ENCODE measurements around the gene NMNAT3.

NMNAT3 gene

GRCh38 chr3:139537361-139537760 is 140.4 kb downstream of the NMNAT3 start:
- ChIA-PET POLR2A (no interaction called here), CTCF (no interaction called here)
- Histone ChIP-seq H3K9me3 (ENCODE audit: control extremely low read depth in 1 of 5, control insufficient read depth in 4 of 5, insufficient read depth in 2 of 5, low read depth in 1 of 5, low read length in 4 of 5) (no peaks in the 10 kb centered on the region), H3K27ac (ENCODE audit: insufficient read depth in 1 of 2, low read depth in 1 of 2, low read length in 2 of 2, poor library complexity in 1 of 2, severe bottlenecking in 2 of 2) (no peak overlapping the region), H3K27me3 (replicated peaks in 2 of 5; ENCODE audit: control insufficient read depth in 4 of 5, insufficient read depth in 5 of 5, low read length in 4 of 5) (peaks cover 5 to 61% (median 14%) of the 10 kb centered on the region in 5 experiments), H3K36me3 (ENCODE audit: control insufficient read depth in 4 of 4, insufficient read depth in 4 of 4, low read length in 3 of 4) (no peaks in the 10 kb centered on the region), H3K4me3 (ENCODE audit: control insufficient read depth in 1 of 7, extremely low read depth in 1 of 7, insufficient read depth in 4 of 7, low read depth in 2 of 7, low read length in 6 of 7) (no peak overlapping the region), H3K4me1 (ENCODE audit: control extremely low read depth in 1 of 4, control insufficient read depth in 4 of 4, insufficient read depth in 4 of 4, low read length in 3 of 4) (peaks cover 0 to 11% (median 10%) of the 10 kb centered on the region in 4 experiments)
- DNase-seq = no peak

GRCh38 chr3:139534992-139535879 is 142.5 kb downstream of the NMNAT3 start:
- Histone ChIP-seq H3K4me1 (ENCODE audit: control extremely low read depth in 1 of 4, control insufficient read depth in 4 of 4, insufficient read depth in 4 of 4, low read length in 3 of 4) (peaks cover 0 to 11% (median 10%) of the 10 kb centered on the region in 4 experiments), H3K9me3 (ENCODE audit: control extremely low read depth in 1 of 5, control insufficient read depth in 4 of 5, insufficient read depth in 2 of 5, low read depth in 1 of 5, low read length in 4 of 5) (no peaks in the 10 kb centered on the region), H3K36me3 (ENCODE audit: control insufficient read depth in 4 of 4, insufficient read depth in 4 of 4, low read length in 3 of 4) (no peaks in the 10 kb centered on the region), H3K27me3 (replicated peaks in 2 of 5; ENCODE audit: control insufficient read depth in 4 of 5, insufficient read depth in 5 of 5, low read length in 4 of 5) (peaks cover 0 to 39% (median 9%) of the 10 kb centered on the region in 5 experiments), H3K4me3 (ENCODE audit: control insufficient read depth in 1 of 7, extremely low read depth in 1 of 7, insufficient read depth in 4 of 7, low read depth in 2 of 7, low read length in 6 of 7) (no peak overlapping the region), H3K27ac (ENCODE audit: insufficient read depth in 1 of 2, low read depth in 1 of 2, low read length in 2 of 2, poor library complexity in 1 of 2, severe bottlenecking in 2 of 2) (no peak overlapping the region)
- DNase-seq = no peak
- ChIA-PET POLR2A (no interaction called here), CTCF (no interaction called here)
- WGBS (ENCODE audit: insufficient coverage) = 95% methylated on average over 11 of the region's 12 CpGs

- H3K36me3 ChIP-seq (ENCODE audit: control insufficient read depth in 4 of 4, insufficient read depth in 4 of 4, low read length in 3 of 4) = no peaks in the 10 kb centered on the region
- no peak overlapping the region for H3K27ac ChIP-seq (ENCODE audit: insufficient read depth in 1 of 2, low read depth in 1 of 2, low read length in 2 of 2, poor library complexity in 1 of 2, severe bottlenecking in 2 of 2)
- DNase-seq = no peak
- CTCF ChIA-PET = interaction anchor here (1.2 kb wide), 1 partner anchor 13 kb away, joined by 3 read pairs; no protein-coding TSS in a partner anchor
- peaks cover 0 to 6% (median 5%) of the 10 kb centered on the region in 4 experiments for H3K4me1 ChIP-seq (ENCODE audit: control extremely low read depth in 1 of 4, control insufficient read depth in 4 of 4, insufficient read depth in 4 of 4, low read length in 3 of 4)
- H3K4me3 ChIP-seq (ENCODE audit: control insufficient read depth in 1 of 7, extremely low read depth in 1 of 7, insufficient read depth in 4 of 7, low read depth in 2 of 7, low read length in 6 of 7) = no peak overlapping the region
- WGBS (ENCODE audit: insufficient coverage) = 100% methylated on average over 1 of the region's 1 CpG
- peaks cover 0 to 31% (median 9%) of the 10 kb centered on the region in 5 experiments for H3K27me3 ChIP-seq (replicated peaks in 2 of 5; ENCODE audit: control insufficient read depth in 4 of 5, insufficient read depth in 5 of 5, low read length in 4 of 5)
- no peaks in the 10 kb centered on the region for H3K9me3 ChIP-seq (ENCODE audit: control extremely low read depth in 1 of 5, control insufficient read depth in 4 of 5, insufficient read depth in 2 of 5, low read depth in 1 of 5, low read length in 4 of 5)
- POLR2A ChIA-PET = no interaction called here
These were observed 143.3 kb downstream of the NMNAT3 start for GRCh38 chr3:139534455-139534812.

- no peak overlapping the region for H3K27ac ChIP-seq (ENCODE audit: insufficient read depth in 1 of 2, low read depth in 1 of 2, low read length in 2 of 2, poor library complexity in 1 of 2, severe bottlenecking in 2 of 2)
- H3K4me1 ChIP-seq (ENCODE audit: control extremely low read depth in 1 of 4, control insufficient read depth in 4 of 4, insufficient read depth in 4 of 4, low read length in 3 of 4) = peaks cover 0 to 1% (median under 1%) of the 10 kb centered on the region in 4 experiments
- 77% methylated on average over 14 of the region's 15 CpGs for WGBS (ENCODE audit: insufficient coverage)
- H3K9me3 ChIP-seq (ENCODE audit: control extremely low read depth in 1 of 5, control insufficient read depth in 4 of 5, insufficient read depth in 2 of 5, low read depth in 1 of 5, low read length in 4 of 5) = no peaks in the 10 kb centered on the region
- ChIA-PET POLR2A (no interaction called here), CTCF (interaction anchor here (1.2 kb wide), 1 partner anchor 14 kb away, joined by 3 read pairs; no protein-coding TSS in a partner anchor)
- no peak overlapping the region for H3K4me3 ChIP-seq (ENCODE audit: control insufficient read depth in 1 of 7, extremely low read depth in 1 of 7, insufficient read depth in 4 of 7, low read depth in 2 of 7, low read length in 6 of 7)
- peaks cover 0 to 26% (median 9%) of the 10 kb centered on the region in 5 experiments for H3K27me3 ChIP-seq (replicated peaks in 2 of 5; ENCODE audit: control insufficient read depth in 4 of 5, insufficient read depth in 5 of 5, low read length in 4 of 5)
- DNase-seq = peak in 1 of 3 donors; percentile 10
- H3K36me3 ChIP-seq (ENCODE audit: control insufficient read depth in 4 of 4, insufficient read depth in 4 of 4, low read length in 3 of 4) = no peaks in the 10 kb centered on the region
These were observed 143.9 kb downstream of the NMNAT3 start for GRCh38 chr3:139533781-139534454.

- Histone ChIP-seq H3K4me3 (ENCODE audit: control insufficient read depth in 1 of 7, extremely low read depth in 1 of 7, insufficient read depth in 4 of 7, low read depth in 2 of 7, low read length in 6 of 7) (no peak overlapping the region), H3K9me3 (ENCODE audit: control extremely low read depth in 1 of 5, control insufficient read depth in 4 of 5, insufficient read depth in 2 of 5, low read depth in 1 of 5, low read length in 4 of 5) (no peaks in the 10 kb centered on the region), H3K4me1 (ENCODE audit: control extremely low read depth in 1 of 4, control insufficient read depth in 4 of 4, insufficient read depth in 4 of 4, low read length in 3 of 4) (no peaks in the 10 kb centered on the region), H3K27me3 (replicated peaks in 2 of 5; ENCODE audit: control insufficient read depth in 4 of 5, insufficient read depth in 5 of 5, low read length in 4 of 5) (peaks cover 0 to 17% (median 4%) of the 10 kb centered on the region in 5 experiments), H3K36me3 (ENCODE audit: control insufficient read depth in 4 of 4, insufficient read depth in 4 of 4, low read length in 3 of 4) (no peaks in the 10 kb centered on the region), H3K27ac (ENCODE audit: insufficient read depth in 1 of 2, low read depth in 1 of 2, low read length in 2 of 2, poor library complexity in 1 of 2, severe bottlenecking in 2 of 2) (no peak overlapping the region)
- 96% methylated on average over 6 of the region's 7 CpGs for WGBS (ENCODE audit: insufficient coverage)
- no peak for DNase-seq
- ChIA-PET CTCF (no interaction called here), POLR2A (no interaction called here)
These were observed 144.8 kb downstream of the NMNAT3 start for GRCh38 chr3:139532976-139533375.

GRCh38 chr3:139530717-139531116 is 147.1 kb downstream of the NMNAT3 start:
- Histone ChIP-seq H3K4me3 (ENCODE audit: control insufficient read depth in 1 of 7, extremely low read depth in 1 of 7, insufficient read depth in 4 of 7, low read depth in 2 of 7, low read length in 6 of 7) (no peak overlapping the region), H3K4me1 (ENCODE audit: control extremely low read depth in 1 of 4, control insufficient read depth in 4 of 4, insufficient read depth in 4 of 4, low read length in 3 of 4) (no peaks in the 10 kb centered on the region), H3K9me3 (ENCODE audit: control extremely low read depth in 1 of 5, control insufficient read depth in 4 of 5, insufficient read depth in 2 of 5, low read depth in 1 of 5, low read length in 4 of 5) (no peaks in the 10 kb centered on the region), H3K36me3 (ENCODE audit: control insufficient read depth in 4 of 4, insufficient read depth in 4 of 4, low read length in 3 of 4) (no peaks in the 10 kb centered on the region), H3K27ac (ENCODE audit: insufficient read depth in 1 of 2, low read depth in 1 of 2, low read length in 2 of 2, poor library complexity in 1 of 2, severe bottlenecking in 2 of 2) (no peak overlapping the region), H3K27me3 (replicated peaks in 2 of 5; ENCODE audit: control insufficient read depth in 4 of 5, insufficient read depth in 5 of 5, low read length in 4 of 5) (no peaks in the 10 kb centered on the region)
- ChIA-PET CTCF (no interaction called here), POLR2A (no interaction called here)
- 67% methylated on average over 1 of the region's 2 CpGs for WGBS (ENCODE audit: insufficient coverage)
- DNase-seq = no peak

- ChIA-PET CTCF (no interaction called here), POLR2A (no interaction called here)
- H3K27me3 ChIP-seq (replicated peaks in 2 of 5; ENCODE audit: control insufficient read depth in 4 of 5, insufficient read depth in 5 of 5, low read length in 4 of 5) = no peaks in the 10 kb centered on the region
- 100% methylated on average over 3 of the region's 4 CpGs for WGBS (ENCODE audit: insufficient coverage)
- H3K36me3 ChIP-seq (ENCODE audit: control insufficient read depth in 4 of 4, insufficient read depth in 4 of 4, low read length in 3 of 4) = no peaks in the 10 kb centered on the region
- no peak overlapping the region for H3K4me3 ChIP-seq (ENCODE audit: control insufficient read depth in 1 of 7, extremely low read depth in 1 of 7, insufficient read depth in 4 of 7, low read depth in 2 of 7, low read length in 6 of 7)
- no peaks in the 10 kb centered on the region for H3K4me1 ChIP-seq (ENCODE audit: control extremely low read depth in 1 of 4, control insufficient read depth in 4 of 4, insufficient read depth in 4 of 4, low read length in 3 of 4)
- no peak overlapping the region for H3K27ac ChIP-seq (ENCODE audit: insufficient read depth in 1 of 2, low read depth in 1 of 2, low read length in 2 of 2, poor library complexity in 1 of 2, severe bottlenecking in 2 of 2)
- no peaks in the 10 kb centered on the region for H3K9me3 ChIP-seq (ENCODE audit: control extremely low read depth in 1 of 5, control insufficient read depth in 4 of 5, insufficient read depth in 2 of 5, low read depth in 1 of 5, low read length in 4 of 5)
- DNase-seq = no peak
These were observed 148.1 kb downstream of the NMNAT3 start for GRCh38 chr3:139529662-139530061.

Measured in common myeloid progenitor, CD34-positive (primary cell).